A673 (cell line): ENCODE measurements around the gene KCNS3. TPM values are rescaled to one million over a fixed set of nuclear protein-coding genes. Genes with fewer than 3 reads are reported as not detected.

Source experiments
- Bru-seq: library from RNA; stranded (reverse); fragments of 400-500 nt; gene quantifications from one replicate; lab custom pipeline; 2021; lab: Mats Ljungman, UMichigan
- BruChase-seq, 2 experiments: library from RNA; stranded (reverse); fragments of 400-500 nt; gene quantifications; one replicate each; lab custom pipeline; 2021; lab: Mats Ljungman, UMichigan
- BruUV-seq: library from RNA; stranded (reverse); fragments of 400-500 nt; replicated peaks from 2 replicates; lab custom pipeline; 2021; lab: Mats Ljungman, UMichigan
- CTCF ChIA-PET: fragments of 300-600 bp; sonication (Branson Sonifier 250); formaldehyde crosslinking; loops from one replicate; lab custom pipeline; 2022; ENCODE audit warnings: antibody characterized with exemption; lab: Charles Lee
- POLR2A ChIA-PET: fragments of 300-600 bp; sonication (Branson Sonifier 250); formaldehyde crosslinking; loops from one replicate; lab custom pipeline; 2022; ENCODE audit warnings: antibody characterized with exemption; ENCODE audit not compliant: low non-redundant PET; lab: Charles Lee
- DNase-seq: peaks from one replicate; pipeline ENCODE4 v3.0.0-alpha.2; 2015; ENCODE audit warnings: low spot score
- H3K27ac ChIP-seq: fragments of 200-600 bp; sonication (generic); 2 replicates; pipeline ENCODE4 v1.5.1; 2016; ENCODE audit warnings: mixed run types, low read depth, mild to moderate bottlenecking, mixed read lengths, antibody characterized with exemption, low read length; ENCODE audit not compliant: poor library complexity, severe bottlenecking
- H3K27me3 ChIP-seq: fragments of 200-600 bp; sonication (generic); replicated peaks from 2 replicates; pipeline ENCODE4 v1.6.1; 2017; ENCODE audit warnings: mixed run types, low read depth, mild to moderate bottlenecking, mixed read lengths, antibody characterized with exemption, low read length; ENCODE audit not compliant: insufficient read depth, poor library complexity
- H3K36me3 ChIP-seq: fragments of 200-600 bp; sonication (generic); 2 replicates; pipeline ENCODE4 v1.6.1; 2016; ENCODE audit warnings: mixed run types, mild to moderate bottlenecking, mixed read lengths, antibody characterized with exemption, low read length; ENCODE audit not compliant: insufficient read depth, poor library complexity, severe bottlenecking
- H3K4me1 ChIP-seq: fragments of 200-600 bp; sonication (generic); 2 replicates; pipeline ENCODE4 v1.6.1; 2017; ENCODE audit warnings: mixed run types, mild to moderate bottlenecking, mixed read lengths, antibody characterized with exemption, low read length; ENCODE audit not compliant: insufficient read depth, poor library complexity, severe bottlenecking
- H3K4me3 ChIP-seq: fragments of 200-600 bp; sonication (generic); 2 replicates; pipeline ENCODE4 v1.5.1; 2016; ENCODE audit warnings: low read depth, mixed run types, mild to moderate bottlenecking, mixed read lengths, low read length; ENCODE audit not compliant: poor library complexity, severe bottlenecking
- H3K9me3 ChIP-seq: fragments of 200-600 bp; sonication (generic); 2 replicates; pipeline ENCODE4 v1.6.1; 2016; ENCODE audit warnings: mixed run types, low read depth, mild to moderate bottlenecking, mixed read lengths, antibody characterized with exemption, low read length; ENCODE audit not compliant: poor library complexity, severe bottlenecking
- CTCF ChIP-seq: fragments of 300-800, 200-600 bp; sonication (generic); conservative IDR thresholded peaks from 2 replicates; pipeline ENCODE4 v1.5.1; 2017; ENCODE audit warnings: low read depth, mild to moderate bottlenecking, antibody characterized with exemption, low read length, moderate library complexity, mixed read lengths
- EZH2 ChIP-seq: fragments of 200-600 bp; sonication (generic); IDR thresholded peaks from 2 replicates; pipeline ENCODE4 v1.6.1; 2017; ENCODE audit warnings: borderline replicate concordance, low read depth, mild to moderate bottlenecking, mixed read lengths, antibody characterized with exemption, low read length; ENCODE audit not compliant: poor library complexity, severe bottlenecking
- intact Hi-C: fragments of 100-400 bp; cut with micrococcal nuclease; formaldehyde crosslinking; loops from one replicate; pipeline ENCODE4 v1.10.0; 2022; ENCODE audit not compliant: unreplicated experiment
- long read RNA-seq: library from polyadenylated mRNA; stranded (forward); transcript quantifications from one replicate; pipeline ENCODE4 v2.0.0, GENCODE V29; 2022
- total RNA-seq: library from RNA; stranded (reverse); gene quantifications from 2 replicates; pipeline ENCODE4 v1.2.3, GENCODE V29; 2021

KCNS3 gene, protein sequence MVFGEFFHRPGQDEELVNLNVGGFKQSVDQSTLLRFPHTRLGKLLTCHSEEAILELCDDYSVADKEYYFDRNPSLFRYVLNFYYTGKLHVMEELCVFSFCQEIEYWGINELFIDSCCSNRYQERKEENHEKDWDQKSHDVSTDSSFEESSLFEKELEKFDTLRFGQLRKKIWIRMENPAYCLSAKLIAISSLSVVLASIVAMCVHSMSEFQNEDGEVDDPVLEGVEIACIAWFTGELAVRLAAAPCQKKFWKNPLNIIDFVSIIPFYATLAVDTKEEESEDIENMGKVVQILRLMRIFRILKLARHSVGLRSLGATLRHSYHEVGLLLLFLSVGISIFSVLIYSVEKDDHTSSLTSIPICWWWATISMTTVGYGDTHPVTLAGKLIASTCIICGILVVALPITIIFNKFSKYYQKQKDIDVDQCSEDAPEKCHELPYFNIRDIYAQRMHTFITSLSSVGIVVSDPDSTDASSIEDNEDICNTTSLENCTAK
- total RNA-seq (12.7 and 15.8 TPM in 2 replicates), Bru-seq, nascent RNA (percentile 61 among the genes with signal in this experiment), BruChase-seq, experiment 1, labeled RNA remaining after a 2-hour chase (percentile 57 among the genes with signal in this experiment), BruChase-seq, experiment 2, labeled RNA remaining after a 6-hour chase (percentile 47 among the genes with signal in this experiment)
- long read RNA-seq, transcript KCNS3-201 (3 exons, 2,333 nt), result major isoform, 47 of 52 reads
- long read RNA-seq, partial matches to known transcripts, result 1 of 52 reads
- long read RNA-seq, other reads (novel, unspliced or antisense), result 4 of 52 reads

DNA sequence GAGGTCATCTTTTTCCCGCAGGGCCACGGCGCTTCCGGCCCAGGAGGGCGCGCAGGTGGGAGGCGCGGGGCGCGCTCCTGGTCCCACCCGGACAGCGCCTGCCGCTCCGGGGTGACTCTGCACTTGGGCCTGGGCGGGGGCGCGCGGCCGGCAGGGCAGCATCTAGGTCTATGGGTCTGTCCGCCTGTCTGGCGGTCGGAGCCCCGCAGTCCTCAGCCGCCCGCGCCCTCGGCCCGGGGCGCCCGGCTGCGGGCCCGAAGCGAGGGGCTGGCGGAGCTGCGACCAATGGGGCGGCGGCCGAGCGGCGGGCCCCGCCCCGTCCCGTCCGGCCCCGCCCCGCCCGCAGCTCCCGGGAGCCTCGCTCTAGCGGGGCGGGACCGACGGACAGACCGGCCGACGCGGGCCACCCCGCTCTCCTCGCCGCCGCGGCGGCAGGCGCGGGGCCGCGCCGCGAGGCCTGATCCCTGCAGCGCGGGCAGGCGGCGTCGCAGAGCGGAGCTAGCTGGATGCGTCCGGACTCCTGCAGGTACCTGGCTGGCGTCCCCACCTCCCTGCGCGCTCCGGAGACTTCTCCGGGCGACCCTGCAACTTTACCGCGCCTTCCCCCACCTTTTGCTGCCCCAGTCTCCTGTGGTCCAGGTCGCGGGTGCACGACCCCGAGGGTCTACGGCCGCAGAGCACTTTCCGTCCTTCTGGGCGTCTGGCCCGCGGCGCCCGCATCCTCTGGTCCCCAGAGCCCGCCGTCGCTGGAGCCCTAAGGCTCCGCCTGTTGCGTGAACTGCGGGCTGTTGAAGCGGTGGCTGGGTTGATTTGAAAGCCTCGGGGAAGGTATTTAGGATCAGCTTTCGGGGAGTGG is at the start of gene KCNS3:
KCNS3 (plus strand) TSS at position 387 of the 856 bp plus-strand sequence. CDS start 52,342 bp downstream, outside the sequence.
- ChIA-PET POLR2A (no interaction called here), CTCF (interaction anchor here (0.9 kb wide), 1 partner anchor 499 kb away, joined by 3 read pairs; no protein-coding TSS in a partner anchor)
- TF ChIP-seq EZH2, result no peak
- TF ChIP-seq CTCF, result no peak
- Histone ChIP-seq H3K27ac (no peak within 1 kb of the TSS), H3K36me3 (no peaks in the 10 kb centered on the region), H3K4me3 (peak within 1 kb of the TSS; percentile 83), H3K4me1 (peaks cover 4% of the 10 kb centered on the region), H3K27me3 (no peaks in the 10 kb centered on the region), H3K9me3 (no peaks in the 10 kb centered on the region)
- DNase-seq, result peak; percentile 68
- intact Hi-C loops, result loop anchor here (5.0 kb wide), 1 partner anchor 294 kb away; no protein-coding TSS in a partner anchor
- BruUV-seq, result no TSS peak

DNA sequence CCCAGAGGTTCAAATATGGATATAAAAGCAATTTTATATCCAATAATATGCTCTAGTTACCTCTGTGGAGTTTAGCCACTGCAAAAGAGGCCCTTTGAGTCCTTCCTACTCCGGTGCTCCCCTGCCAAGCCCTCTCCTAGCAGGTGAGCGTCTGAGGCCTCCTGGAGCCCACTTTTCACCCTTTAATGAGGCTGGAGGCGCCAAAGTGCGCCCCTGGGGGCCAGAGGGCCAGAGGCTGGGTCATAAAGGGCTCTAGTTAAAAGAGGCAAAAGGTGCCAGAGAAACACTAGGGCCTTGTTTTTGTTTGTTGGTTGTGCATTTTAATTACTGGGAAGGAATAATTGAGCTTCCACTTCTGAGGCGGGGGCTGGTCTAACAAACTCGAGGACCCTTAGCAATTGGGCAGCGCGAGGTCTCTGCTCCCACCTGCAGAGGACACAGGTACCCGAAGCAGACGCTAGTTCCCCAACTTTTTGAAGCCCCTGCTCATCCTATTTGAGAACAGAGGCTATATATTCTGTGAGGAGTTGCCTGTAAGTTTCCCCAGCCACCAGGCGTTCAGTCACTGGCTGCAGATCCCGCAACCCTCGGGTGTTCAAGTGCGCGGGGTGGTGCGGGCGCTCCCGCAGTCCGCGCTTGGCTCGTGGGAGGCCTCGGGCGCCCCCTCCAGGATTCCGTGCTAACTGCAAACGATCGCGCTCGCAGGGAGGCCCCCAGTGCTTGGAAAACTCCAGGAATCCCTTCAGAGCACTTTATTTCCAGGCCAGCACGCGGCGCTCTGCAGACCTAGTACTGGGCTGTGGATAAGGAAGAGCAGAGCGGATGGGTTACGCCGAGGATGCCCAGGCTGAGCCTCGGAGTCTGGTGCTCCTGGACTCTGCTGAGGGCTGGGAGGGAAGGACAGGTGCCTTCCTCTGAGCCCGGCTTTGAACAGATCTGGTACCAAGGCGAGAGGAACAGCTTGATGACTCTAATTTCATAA is 48.1 kb upstream of the KCNS3 start:
- H3K9me3 ChIP-seq, result no peaks in the 10 kb centered on the region
- DNase-seq, result peak; percentile 95

More for the DNA sequence above, 48.1 kb upstream of the KCNS3 start:
- Histone ChIP-seq H3K4me3 (peak overlapping the region; percentile 17), H3K27ac (no peak overlapping the region), H3K4me1 (no peaks in the 10 kb centered on the region), H3K27me3 (no peaks in the 10 kb centered on the region), H3K36me3 (no peaks in the 10 kb centered on the region)
- no TSS peak for BruUV-seq
- TF ChIP-seq CTCF (peak; percentile 99), EZH2 (no peak)
- intact Hi-C loops, result loop anchor here (2.0 kb wide), 1 partner anchor 112 kb away; no protein-coding TSS in a partner anchor
- CTCF ChIA-PET, result no interaction called here
- POLR2A ChIA-PET, result no interaction called here
